GM10847 (cell line): ENCODE measurements around the gene NISCH.

Experiments
- POLR2A ChIP-seq: IDR thresholded peaks from 2 replicates; pipeline ENCODE4 v1.6.1; 2011; ENCODE audit not compliant: insufficient read length; ENCODE audit errors: extremely low read depth

NISCH gene

GRCh38 chr3:52432225-52432624 is 23.2 kb upstream of the NISCH start:
- TF ChIP-seq POLR2A = no peak

GRCh38 chr3:52432691-52433141 is 22.7 kb upstream of the NISCH start:
- TF ChIP-seq POLR2A = no peak

GRCh38 chr3:52433328-52433995 is 21.9 kb upstream of the NISCH start:
- no peak for TF ChIP-seq POLR2A

GRCh38 chr3:52433996-52434479 is 21.4 kb upstream of the NISCH start:
- no peak for TF ChIP-seq POLR2A

- no peak for TF ChIP-seq POLR2A
These were observed 20.8 kb upstream of the NISCH start for GRCh38 chr3:52434491-52435115.

- no peak for TF ChIP-seq POLR2A
These were observed 19.9 kb upstream of the NISCH start for GRCh38 chr3:52435246-52436101.

- no peak for TF ChIP-seq POLR2A
These were observed 18.8 kb upstream of the NISCH start for GRCh38 chr3:52436500-52437149.

- TF ChIP-seq POLR2A = no peak
These were observed 17.9 kb upstream of the NISCH start for GRCh38 chr3:52437326-52438103.

GRCh38 chr3:52438104-52438376 is 17.4 kb upstream of the NISCH start:
- TF ChIP-seq POLR2A = no peak

- no peak for TF ChIP-seq POLR2A
These were observed 16.6 kb upstream of the NISCH start for GRCh38 chr3:52438579-52439425.

- no peak for TF ChIP-seq POLR2A
These were observed 15.8 kb upstream of the NISCH start for GRCh38 chr3:52439426-52440248.

GRCh38 chr3:52440249-52440551 is 15.2 kb upstream of the NISCH start:
- no peak for TF ChIP-seq POLR2A

GRCh38 chr3:52440671-52441070 is 14.7 kb upstream of the NISCH start:
- TF ChIP-seq POLR2A = no peak
